ENCODE results near the gene PLA2G2C. TPM values are rescaled to one million over a fixed set of nuclear protein-coding genes. Genes with fewer than 3 reads are reported as not detected.

The PLA2G2C gene
- polyA plus RNA-seq, 1 donor: 0.06 TPM

GRCh38 chr1:20184997-20185833 lies 1.1 kb downstream of the PLA2G2C start:
- Histone ChIP-seq H3K27ac (ENCODE audit: low read length) (no peak overlapping the region), H3K4me3 (ENCODE audit: low read length) (no peak overlapping the region), H3K4me1 (ENCODE audit: control insufficient read depth, insufficient read depth, low read length) (peaks cover 21% of the 10 kb centered on the region), H3K9me3 (ENCODE audit: control insufficient read depth, low read depth, low read length) (no peaks in the 10 kb centered on the region), H3K36me3 (ENCODE audit: control insufficient read depth, insufficient read depth, low read length) (no peaks in the 10 kb centered on the region), H3K27me3 (ENCODE audit: control insufficient read depth, insufficient read depth, low read length) (peaks cover 3% of the 10 kb centered on the region)
- DNase-seq: no peak
- WGBS (ENCODE audit: insufficient coverage, low lambda C conversion rate): 100% methylated on average over 1 of the region's 17 CpGs

GRCh38 chr1:20184481-20184900 lies 1.8 kb downstream of the PLA2G2C start:
- Histone ChIP-seq H3K4me1 (ENCODE audit: control insufficient read depth, insufficient read depth, low read length) (peaks cover 21% of the 10 kb centered on the region), H3K36me3 (ENCODE audit: control insufficient read depth, insufficient read depth, low read length) (no peaks in the 10 kb centered on the region), H3K27ac (ENCODE audit: low read length) (no peak overlapping the region), H3K4me3 (ENCODE audit: low read length) (no peak overlapping the region), H3K27me3 (ENCODE audit: control insufficient read depth, insufficient read depth, low read length) (peaks cover 3% of the 10 kb centered on the region), H3K9me3 (ENCODE audit: control insufficient read depth, low read depth, low read length) (no peaks in the 10 kb centered on the region)
- DNase-seq: peak in 1 of 2 donors; percentile 19
- WGBS (ENCODE audit: insufficient coverage, low lambda C conversion rate): 20% methylated on average over 1 of the region's 6 CpGs

- peak in 1 of 2 donors; percentile 45 for DNase-seq
- Histone ChIP-seq H3K36me3 (ENCODE audit: control insufficient read depth, insufficient read depth, low read length) (no peaks in the 10 kb centered on the region), H3K9me3 (ENCODE audit: control insufficient read depth, low read depth, low read length) (no peaks in the 10 kb centered on the region), H3K4me3 (ENCODE audit: low read length) (no peak overlapping the region), H3K27ac (ENCODE audit: low read length) (no peak overlapping the region), H3K4me1 (ENCODE audit: control insufficient read depth, insufficient read depth, low read length) (peaks cover 21% of the 10 kb centered on the region), H3K27me3 (ENCODE audit: control insufficient read depth, insufficient read depth, low read length) (peaks cover 3% of the 10 kb centered on the region)
- no CpG with 5 or more reads among the region's 13 CpGs for WGBS (ENCODE audit: insufficient coverage, low lambda C conversion rate)
These were observed 2.6 kb downstream of the PLA2G2C start for GRCh38 chr1:20183616-20184271.

GRCh38 chr1:20183035-20183434 lies 3.3 kb downstream of the PLA2G2C start:
- no peaks in the 10 kb centered on the region for H3K9me3 ChIP-seq (ENCODE audit: control insufficient read depth, low read depth, low read length)
- H3K36me3 ChIP-seq (ENCODE audit: control insufficient read depth, insufficient read depth, low read length): no peaks in the 10 kb centered on the region
- H3K27ac ChIP-seq (ENCODE audit: low read length): no peak overlapping the region
- DNase-seq: peak; percentile 53 to 72
- no peak overlapping the region for H3K4me3 ChIP-seq (ENCODE audit: low read length)
- peaks cover 21% of the 10 kb centered on the region for H3K4me1 ChIP-seq (ENCODE audit: control insufficient read depth, insufficient read depth, low read length)
- no CpG with 5 or more reads among the region's 10 CpGs for WGBS (ENCODE audit: insufficient coverage, low lambda C conversion rate)
- peaks cover 3% of the 10 kb centered on the region for H3K27me3 ChIP-seq (ENCODE audit: control insufficient read depth, insufficient read depth, low read length)

GRCh38 chr1:20182415-20182814 lies 3.9 kb downstream of the PLA2G2C start:
- Histone ChIP-seq H3K4me1 (ENCODE audit: control insufficient read depth, insufficient read depth, low read length) (peaks cover 18% of the 10 kb centered on the region), H3K36me3 (ENCODE audit: control insufficient read depth, insufficient read depth, low read length) (no peaks in the 10 kb centered on the region), H3K27me3 (ENCODE audit: control insufficient read depth, insufficient read depth, low read length) (peaks cover 3% of the 10 kb centered on the region), H3K4me3 (ENCODE audit: low read length) (no peak overlapping the region), H3K27ac (ENCODE audit: low read length) (no peak overlapping the region), H3K9me3 (ENCODE audit: control insufficient read depth, low read depth, low read length) (no peaks in the 10 kb centered on the region)
- no peak for DNase-seq

- no peaks in the 10 kb centered on the region for H3K27me3 ChIP-seq (ENCODE audit: control insufficient read depth, insufficient read depth, low read length)
- no CpG with 5 or more reads among the region's 3 CpGs for WGBS (ENCODE audit: insufficient coverage, low lambda C conversion rate)
- no peak for DNase-seq
- no peaks in the 10 kb centered on the region for H3K36me3 ChIP-seq (ENCODE audit: control insufficient read depth, insufficient read depth, low read length)
- H3K4me1 ChIP-seq (ENCODE audit: control insufficient read depth, insufficient read depth, low read length): peaks cover 6% of the 10 kb centered on the region
- no peak overlapping the region for H3K4me3 ChIP-seq (ENCODE audit: low read length)
- no peaks in the 10 kb centered on the region for H3K9me3 ChIP-seq (ENCODE audit: control insufficient read depth, low read depth, low read length)
- no peak overlapping the region for H3K27ac ChIP-seq (ENCODE audit: low read length)
These were observed 5.5 kb downstream of the PLA2G2C start for GRCh38 chr1:20180844-20181207.

GRCh38 chr1:20180129-20180843 lies 6.0 kb downstream of the PLA2G2C start:
- H3K4me1 ChIP-seq (ENCODE audit: control insufficient read depth, insufficient read depth, low read length): peaks cover 6% of the 10 kb centered on the region
- H3K27me3 ChIP-seq (ENCODE audit: control insufficient read depth, insufficient read depth, low read length): no peaks in the 10 kb centered on the region
- no peaks in the 10 kb centered on the region for H3K9me3 ChIP-seq (ENCODE audit: control insufficient read depth, low read depth, low read length)
- H3K4me3 ChIP-seq (ENCODE audit: low read length): no peak overlapping the region
- no peaks in the 10 kb centered on the region for H3K36me3 ChIP-seq (ENCODE audit: control insufficient read depth, insufficient read depth, low read length)
- no peak overlapping the region for H3K27ac ChIP-seq (ENCODE audit: low read length)
- no peak for DNase-seq
- WGBS (ENCODE audit: insufficient coverage, low lambda C conversion rate): no CpG with 5 or more reads among the region's 6 CpGs

- 60% methylated on average over 1 of the region's 2 CpGs for WGBS (ENCODE audit: insufficient coverage, low lambda C conversion rate)
- Histone ChIP-seq H3K4me1 (ENCODE audit: control insufficient read depth, insufficient read depth, low read length) (peaks cover 6% of the 10 kb centered on the region), H3K9me3 (ENCODE audit: control insufficient read depth, low read depth, low read length) (no peaks in the 10 kb centered on the region), H3K27ac (ENCODE audit: low read length) (no peak overlapping the region), H3K27me3 (ENCODE audit: control insufficient read depth, insufficient read depth, low read length) (no peaks in the 10 kb centered on the region), H3K4me3 (ENCODE audit: low read length) (no peak overlapping the region), H3K36me3 (ENCODE audit: control insufficient read depth, insufficient read depth, low read length) (no peaks in the 10 kb centered on the region)
- DNase-seq: no peak
These were observed 6.8 kb downstream of the PLA2G2C start for GRCh38 chr1:20179371-20180128.

- H3K4me3 ChIP-seq (ENCODE audit: low read length): no peak overlapping the region
- no peaks in the 10 kb centered on the region for H3K27me3 ChIP-seq (ENCODE audit: control insufficient read depth, insufficient read depth, low read length)
- H3K9me3 ChIP-seq (ENCODE audit: control insufficient read depth, low read depth, low read length): no peaks in the 10 kb centered on the region
- peaks cover 6% of the 10 kb centered on the region for H3K4me1 ChIP-seq (ENCODE audit: control insufficient read depth, insufficient read depth, low read length)
- no peaks in the 10 kb centered on the region for H3K36me3 ChIP-seq (ENCODE audit: control insufficient read depth, insufficient read depth, low read length)
- no peak for DNase-seq
- whole genome bisulfite sequencing (ENCODE audit: insufficient coverage, low lambda C conversion rate): 100% methylated on average over 3 of the region's 13 CpGs
- H3K27ac ChIP-seq (ENCODE audit: low read length): no peak overlapping the region
These were observed 7.5 kb downstream of the PLA2G2C start for GRCh38 chr1:20178634-20179370.

Data from large intestine (tissue), 3 donors.